A673 (cell line): ENCODE data around the gene FTO. TPM values are rescaled to one million over a fixed set of nuclear protein-coding genes. Genes with fewer than 3 reads are reported as not detected.

ENCODE experiments used
- BruUV-seq: library from RNA; stranded (reverse); fragments of 400-500 nt; replicated peaks from 2 replicates; lab custom pipeline; 2021; lab: Mats Ljungman, UMichigan
- CTCF ChIA-PET: fragments of 300-600 bp; sonication (Branson Sonifier 250); formaldehyde crosslinking; loops from one replicate; lab custom pipeline; 2022; ENCODE audit warnings: antibody characterized with exemption; lab: Charles Lee
- POLR2A ChIA-PET: fragments of 300-600 bp; sonication (Branson Sonifier 250); formaldehyde crosslinking; loops from one replicate; lab custom pipeline; 2022; ENCODE audit warnings: antibody characterized with exemption; ENCODE audit not compliant: low non-redundant PET; lab: Charles Lee
- DNase-seq: peaks from one replicate; pipeline ENCODE4 v3.0.0-alpha.2; 2015; ENCODE audit warnings: low spot score
- H3K27ac ChIP-seq: fragments of 200-600 bp; sonication (generic); 2 replicates; pipeline ENCODE4 v1.5.1; 2016; ENCODE audit warnings: mixed run types, low read depth, mild to moderate bottlenecking, mixed read lengths, antibody characterized with exemption, low read length; ENCODE audit not compliant: poor library complexity, severe bottlenecking
- H3K27me3 ChIP-seq: fragments of 200-600 bp; sonication (generic); replicated peaks from 2 replicates; pipeline ENCODE4 v1.6.1; 2017; ENCODE audit warnings: mixed run types, low read depth, mild to moderate bottlenecking, mixed read lengths, antibody characterized with exemption, low read length; ENCODE audit not compliant: insufficient read depth, poor library complexity
- H3K36me3 ChIP-seq: fragments of 200-600 bp; sonication (generic); 2 replicates; pipeline ENCODE4 v1.6.1; 2016; ENCODE audit warnings: mixed run types, mild to moderate bottlenecking, mixed read lengths, antibody characterized with exemption, low read length; ENCODE audit not compliant: insufficient read depth, poor library complexity, severe bottlenecking
- H3K4me1 ChIP-seq: fragments of 200-600 bp; sonication (generic); 2 replicates; pipeline ENCODE4 v1.6.1; 2017; ENCODE audit warnings: mixed run types, mild to moderate bottlenecking, mixed read lengths, antibody characterized with exemption, low read length; ENCODE audit not compliant: insufficient read depth, poor library complexity, severe bottlenecking
- H3K4me3 ChIP-seq: fragments of 200-600 bp; sonication (generic); 2 replicates; pipeline ENCODE4 v1.5.1; 2016; ENCODE audit warnings: low read depth, mixed run types, mild to moderate bottlenecking, mixed read lengths, low read length; ENCODE audit not compliant: poor library complexity, severe bottlenecking
- H3K9me3 ChIP-seq: fragments of 200-600 bp; sonication (generic); 2 replicates; pipeline ENCODE4 v1.6.1; 2016; ENCODE audit warnings: mixed run types, low read depth, mild to moderate bottlenecking, mixed read lengths, antibody characterized with exemption, low read length; ENCODE audit not compliant: poor library complexity, severe bottlenecking
- EZH2 ChIP-seq: fragments of 200-600 bp; sonication (generic); IDR thresholded peaks from 2 replicates; pipeline ENCODE4 v1.6.1; 2017; ENCODE audit warnings: borderline replicate concordance, low read depth, mild to moderate bottlenecking, mixed read lengths, antibody characterized with exemption, low read length; ENCODE audit not compliant: poor library complexity, severe bottlenecking
- intact Hi-C: fragments of 100-400 bp; cut with micrococcal nuclease; formaldehyde crosslinking; loops from one replicate; pipeline ENCODE4 v1.10.0; 2022; ENCODE audit not compliant: unreplicated experiment
- total RNA-seq: library from RNA; stranded (reverse); gene quantifications from 2 replicates; pipeline ENCODE4 v1.2.3, GENCODE V29; 2021
- TF ChIP-seq, protein P1 (sequence below): fragments of 300-800, 200-600 bp; sonication (generic); conservative IDR thresholded peaks from 2 replicates; pipeline ENCODE4 v1.5.1; 2017; ENCODE audit warnings: low read depth, mild to moderate bottlenecking, antibody characterized with exemption, low read length, moderate library complexity, mixed read lengths

The FTO gene
- total RNA-seq, 1 experiment from 2014 or later: 73.4 TPM

DNA sequence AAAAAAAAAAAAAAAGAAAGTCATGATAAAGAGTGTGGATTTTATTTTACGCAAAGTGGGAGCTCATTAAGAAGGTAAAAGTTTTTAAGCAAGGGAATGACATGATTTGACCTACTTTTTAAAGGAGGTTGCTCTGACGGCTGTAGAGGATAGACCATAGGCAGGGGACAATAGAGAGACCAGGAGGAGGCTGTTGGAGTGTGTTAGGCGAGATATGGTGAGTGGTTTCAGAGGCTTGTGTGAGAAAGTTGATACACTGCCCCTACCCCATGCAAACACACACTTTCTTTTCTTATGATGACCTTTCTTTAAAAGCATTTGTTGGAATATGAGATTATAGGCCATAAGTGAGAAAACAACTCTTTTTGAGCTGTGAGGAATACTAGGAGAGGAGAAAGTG, 82.0 kb downstream of the FTO start:
- H3K4me3 ChIP-seq: no peak overlapping the region
- H3K9me3 ChIP-seq: no peaks in the 10 kb centered on the region
- no peaks in the 10 kb centered on the region for H3K27me3 ChIP-seq
- no TSS peak for BruUV-seq
- peaks cover 12% of the 10 kb centered on the region for H3K4me1 ChIP-seq
- intact Hi-C loops: no loop called here
- no peaks in the 10 kb centered on the region for H3K36me3 ChIP-seq
- TF ChIP-seq, protein P1, sequence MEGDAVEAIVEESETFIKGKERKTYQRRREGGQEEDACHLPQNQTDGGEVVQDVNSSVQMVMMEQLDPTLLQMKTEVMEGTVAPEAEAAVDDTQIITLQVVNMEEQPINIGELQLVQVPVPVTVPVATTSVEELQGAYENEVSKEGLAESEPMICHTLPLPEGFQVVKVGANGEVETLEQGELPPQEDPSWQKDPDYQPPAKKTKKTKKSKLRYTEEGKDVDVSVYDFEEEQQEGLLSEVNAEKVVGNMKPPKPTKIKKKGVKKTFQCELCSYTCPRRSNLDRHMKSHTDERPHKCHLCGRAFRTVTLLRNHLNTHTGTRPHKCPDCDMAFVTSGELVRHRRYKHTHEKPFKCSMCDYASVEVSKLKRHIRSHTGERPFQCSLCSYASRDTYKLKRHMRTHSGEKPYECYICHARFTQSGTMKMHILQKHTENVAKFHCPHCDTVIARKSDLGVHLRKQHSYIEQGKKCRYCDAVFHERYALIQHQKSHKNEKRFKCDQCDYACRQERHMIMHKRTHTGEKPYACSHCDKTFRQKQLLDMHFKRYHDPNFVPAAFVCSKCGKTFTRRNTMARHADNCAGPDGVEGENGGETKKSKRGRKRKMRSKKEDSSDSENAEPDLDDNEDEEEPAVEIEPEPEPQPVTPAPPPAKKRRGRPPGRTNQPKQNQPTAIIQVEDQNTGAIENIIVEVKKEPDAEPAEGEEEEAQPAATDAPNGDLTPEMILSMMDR: no peak
- ChIA-PET POLR2A (no interaction called here), CTCF (no interaction called here)
- H3K27ac ChIP-seq: no peak overlapping the region
- DNase-seq: no peak

DNA sequence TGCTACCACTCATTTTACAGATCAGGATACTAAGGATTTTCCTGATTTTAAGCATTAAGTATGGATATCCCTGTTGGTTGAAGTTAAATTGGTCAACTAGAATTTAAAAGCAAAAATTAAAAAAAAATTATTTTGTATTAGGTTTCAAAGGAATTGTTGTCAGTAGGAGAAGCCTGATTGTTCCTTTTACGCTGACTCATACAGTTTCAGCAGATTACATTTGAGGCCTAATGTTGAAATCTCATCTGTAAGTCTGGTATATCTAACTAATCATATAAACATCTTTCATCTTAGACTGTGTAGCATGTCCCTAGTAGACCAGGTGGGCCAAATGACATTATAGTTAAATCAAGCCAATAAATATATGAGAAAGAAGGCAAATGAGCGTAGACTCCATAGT, 83.5 kb downstream of the FTO start:
- ChIA-PET POLR2A (no interaction called here), CTCF (no interaction called here)
- Histone ChIP-seq H3K27ac (no peak overlapping the region), H3K4me1 (peaks cover 9% of the 10 kb centered on the region), H3K9me3 (no peaks in the 10 kb centered on the region), H3K36me3 (no peaks in the 10 kb centered on the region), H3K4me3 (no peak overlapping the region), H3K27me3 (no peaks in the 10 kb centered on the region)
- BruUV-seq: no TSS peak
- no peak for TF ChIP-seq EZH2
- TF ChIP-seq, protein P1: no peak
- intact Hi-C loops: no loop called here
- DNase-seq: no peak

DNA sequence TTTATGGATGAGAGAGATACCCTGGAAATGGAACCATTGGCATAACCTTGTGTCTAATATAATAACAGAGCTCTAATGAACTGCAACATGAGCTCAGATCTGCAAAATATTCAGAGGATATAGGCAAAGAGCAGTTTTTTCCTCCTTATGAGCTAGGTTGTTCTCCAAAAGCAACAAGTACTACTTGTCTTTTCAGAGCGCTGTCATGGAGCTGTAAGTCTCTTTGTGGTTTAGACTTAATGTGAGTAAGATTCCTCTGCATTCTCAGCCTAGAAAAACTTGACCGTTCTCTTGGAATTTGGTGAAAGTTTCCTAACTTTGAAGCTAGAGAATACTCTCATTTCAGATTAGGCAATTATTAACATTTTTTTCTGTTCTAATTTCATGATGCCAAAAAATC, 85.2 kb downstream of the FTO start:
- TF ChIP-seq EZH2: no peak
- TF ChIP-seq, protein P1: no peak
- DNase-seq: no peak
- no TSS peak for BruUV-seq
- no peak overlapping the region for H3K27ac ChIP-seq
- no peaks in the 10 kb centered on the region for H3K36me3 ChIP-seq
- ChIA-PET CTCF (no interaction called here), POLR2A (no interaction called here)
- no peak overlapping the region for H3K4me3 ChIP-seq
- H3K4me1 ChIP-seq: peaks cover 9% of the 10 kb centered on the region
- no peaks in the 10 kb centered on the region for H3K9me3 ChIP-seq
- intact Hi-C loops: no loop called here
- H3K27me3 ChIP-seq: no peaks in the 10 kb centered on the region
